ENCODE data around the gene ZNF23.

The ZNF23 gene

DNA sequence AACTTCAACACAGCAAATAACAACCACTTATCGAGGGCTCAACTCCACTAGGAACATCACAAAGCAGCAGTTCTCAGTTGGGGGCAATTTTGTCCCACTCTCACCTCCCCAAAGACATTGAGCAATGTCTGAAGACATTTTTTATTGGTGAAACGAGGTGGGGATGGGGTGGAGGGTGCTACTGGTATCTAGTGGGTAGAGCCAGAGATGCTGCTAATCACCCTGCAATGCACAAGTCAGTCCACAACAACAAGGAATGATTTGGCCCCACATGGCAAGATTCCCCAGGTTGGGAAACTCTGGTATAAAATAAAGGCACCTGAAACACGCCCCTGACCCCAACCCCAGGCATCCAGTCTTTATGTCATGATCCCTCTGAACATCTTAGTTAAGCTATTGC is 53.5 kb downstream of the ZNF23 start:
- Histone ChIP-seq H3K4me3 (ENCODE audit: low read depth in 1 of 2, low read length in 2 of 2) (no peak overlapping the region), H3K27ac (ENCODE audit: low read depth, low read length) (no peak overlapping the region), H3K9ac (ENCODE audit: low read length) (no peak overlapping the region), H3K27me3 (ENCODE audit: control insufficient read depth in 1 of 2, insufficient read depth in 2 of 2, low read length in 2 of 2) (peaks cover 9 to 11% of the 10 kb centered on the region in 2 donors), H3K36me3 (ENCODE audit: insufficient read depth, low read length) (no peaks in the 10 kb centered on the region), H3K4me1 (ENCODE audit: insufficient read depth, low read length) (no peaks in the 10 kb centered on the region), H3K9me3 (ENCODE audit: low read length) (no peaks in the 10 kb centered on the region)

DNA sequence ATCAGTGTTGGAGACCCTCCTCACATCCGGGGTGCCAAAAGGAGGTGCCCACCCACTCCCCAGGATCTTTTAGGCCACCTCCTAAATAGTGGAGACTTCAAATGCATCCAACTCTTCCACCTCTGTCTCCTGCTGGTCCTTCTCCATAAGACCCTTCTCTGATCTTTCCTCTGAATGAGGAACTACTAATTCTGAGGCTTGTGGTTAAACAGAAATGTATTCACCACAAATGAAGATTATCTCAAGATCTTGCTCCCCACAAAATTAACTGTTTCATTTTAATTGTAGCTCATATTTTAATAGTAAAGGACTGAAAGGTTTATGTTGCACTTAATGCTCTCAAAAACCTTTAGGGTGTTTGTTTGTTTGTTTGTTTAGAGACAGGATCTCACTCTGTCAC is 54.3 kb downstream of the ZNF23 start:
- no peaks in the 10 kb centered on the region for H3K4me1 ChIP-seq (ENCODE audit: insufficient read depth, low read length)
- H3K27me3 ChIP-seq (ENCODE audit: control insufficient read depth in 1 of 2, insufficient read depth in 2 of 2, low read length in 2 of 2), result peaks cover 5 to 11% of the 10 kb centered on the region in 2 donors
- H3K9ac ChIP-seq (ENCODE audit: low read length), result no peak overlapping the region
- H3K9me3 ChIP-seq (ENCODE audit: low read length), result no peaks in the 10 kb centered on the region
- no peak overlapping the region for H3K27ac ChIP-seq (ENCODE audit: low read depth, low read length)
- H3K36me3 ChIP-seq (ENCODE audit: insufficient read depth, low read length), result no peaks in the 10 kb centered on the region
- no peak overlapping the region for H3K4me3 ChIP-seq (ENCODE audit: low read depth in 1 of 2, low read length in 2 of 2)

DNA sequence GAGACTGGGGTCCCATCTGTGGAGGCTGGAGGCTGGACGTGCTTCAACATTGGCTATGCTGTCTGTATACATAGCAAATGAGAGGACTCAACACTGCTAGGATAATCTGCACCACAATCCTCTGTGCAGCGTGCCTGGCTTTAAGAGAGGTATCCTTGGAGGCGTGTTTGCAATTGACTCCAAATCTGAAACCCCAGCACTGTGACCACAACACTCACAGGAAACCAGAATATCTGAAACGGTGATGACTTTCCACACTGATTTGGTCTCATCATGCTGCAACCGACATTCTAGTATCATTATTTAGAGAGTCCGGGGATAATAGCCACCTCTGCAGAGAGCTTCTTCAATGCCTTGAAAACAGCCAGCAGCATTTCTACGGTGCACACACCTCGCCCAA is 55.3 kb downstream of the ZNF23 start:
- H3K36me3 ChIP-seq (ENCODE audit: insufficient read depth, low read length), result no peaks in the 10 kb centered on the region
- H3K27me3 ChIP-seq (ENCODE audit: control insufficient read depth in 1 of 2, insufficient read depth in 2 of 2, low read length in 2 of 2), result peaks cover 0 to 4% of the 10 kb centered on the region in 2 donors
- no peak overlapping the region for H3K4me3 ChIP-seq (ENCODE audit: low read depth in 1 of 2, low read length in 2 of 2)
- H3K9ac ChIP-seq (ENCODE audit: low read length), result no peak overlapping the region
- H3K4me1 ChIP-seq (ENCODE audit: insufficient read depth, low read length), result no peaks in the 10 kb centered on the region
- no peak overlapping the region for H3K27ac ChIP-seq (ENCODE audit: low read depth, low read length)
- H3K9me3 ChIP-seq (ENCODE audit: low read length), result no peaks in the 10 kb centered on the region

DNA sequence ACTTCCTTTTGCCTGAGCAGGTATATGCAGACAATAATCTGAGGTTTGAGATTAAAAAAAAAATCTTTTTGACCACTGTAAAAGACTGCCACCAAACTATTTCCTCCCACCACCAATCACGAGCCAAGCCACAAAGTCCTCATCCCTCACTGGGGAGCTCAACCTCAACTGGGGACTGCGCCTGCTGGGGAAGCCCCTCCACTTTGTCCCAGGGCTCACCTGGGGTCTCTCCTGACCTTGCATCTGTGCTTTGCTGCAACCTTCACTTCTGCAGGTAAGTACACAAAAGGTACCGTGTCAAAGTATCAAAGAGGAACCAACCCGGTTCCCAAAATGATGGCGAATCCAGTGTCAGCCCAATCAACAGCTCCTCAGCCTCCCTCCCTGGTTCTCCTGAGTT is 55.7 kb downstream of the ZNF23 start:
- no peaks in the 10 kb centered on the region for H3K4me1 ChIP-seq (ENCODE audit: insufficient read depth, low read length)
- H3K36me3 ChIP-seq (ENCODE audit: insufficient read depth, low read length), result no peaks in the 10 kb centered on the region
- H3K9ac ChIP-seq (ENCODE audit: low read length), result no peak overlapping the region
- H3K9me3 ChIP-seq (ENCODE audit: low read length), result no peaks in the 10 kb centered on the region
- H3K4me3 ChIP-seq (ENCODE audit: low read depth in 1 of 2, low read length in 2 of 2), result no peak overlapping the region
- peaks cover 0 to 4% of the 10 kb centered on the region in 2 donors for H3K27me3 ChIP-seq (ENCODE audit: control insufficient read depth in 1 of 2, insufficient read depth in 2 of 2, low read length in 2 of 2)
- H3K27ac ChIP-seq (ENCODE audit: low read depth, low read length), result no peak overlapping the region

DNA sequence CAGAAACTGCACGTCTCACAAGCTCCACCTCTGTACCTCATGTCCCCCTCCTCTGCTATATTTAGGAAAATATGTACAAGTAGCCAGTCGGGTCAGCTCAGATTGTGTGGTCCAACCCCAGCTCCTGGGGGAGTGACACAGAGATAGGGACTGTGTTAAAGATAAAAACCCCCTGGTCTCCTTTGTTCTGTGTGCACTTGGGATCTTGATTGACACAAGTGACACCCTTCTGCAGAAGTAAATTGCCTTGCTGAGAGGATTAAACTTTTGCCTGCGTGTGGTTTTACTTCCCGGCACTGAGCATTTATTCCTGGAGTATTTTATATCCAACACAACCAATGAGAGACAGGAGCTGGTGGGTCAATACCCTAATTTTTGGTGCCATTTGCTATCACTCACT is 57.7 kb downstream of the ZNF23 start:
- Histone ChIP-seq H3K27me3 (ENCODE audit: control insufficient read depth in 1 of 2, insufficient read depth in 2 of 2, low read length in 2 of 2) (no peaks in the 10 kb centered on the region), H3K4me1 (ENCODE audit: insufficient read depth, low read length) (no peaks in the 10 kb centered on the region), H3K9me3 (ENCODE audit: low read length) (no peaks in the 10 kb centered on the region), H3K9ac (ENCODE audit: low read length) (no peak overlapping the region), H3K4me3 (ENCODE audit: low read depth in 1 of 2, low read length in 2 of 2) (no peak overlapping the region), H3K27ac (ENCODE audit: low read depth, low read length) (no peak overlapping the region), H3K36me3 (ENCODE audit: insufficient read depth, low read length) (no peaks in the 10 kb centered on the region)

DNA sequence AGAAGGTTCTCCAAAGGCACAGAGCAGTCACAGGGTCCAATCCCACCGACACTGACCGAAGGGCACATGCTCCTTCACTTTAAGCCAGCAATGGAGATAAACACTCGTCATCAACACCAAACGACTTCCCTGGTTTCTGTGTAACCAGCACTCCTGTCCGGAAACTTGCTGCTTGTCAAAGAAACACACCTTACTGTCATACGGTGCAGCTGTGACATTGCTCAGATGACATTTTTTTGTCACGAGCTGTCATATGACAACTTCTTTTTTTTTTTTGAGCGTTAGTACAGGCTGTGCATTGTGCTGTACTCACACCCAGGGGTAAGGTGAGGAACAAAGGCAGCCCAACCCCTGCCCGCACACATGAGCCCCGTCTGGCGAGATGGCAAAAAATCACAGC is 59.4 kb downstream of the ZNF23 start:
- Histone ChIP-seq H3K9ac (ENCODE audit: low read length) (no peak overlapping the region), H3K36me3 (ENCODE audit: insufficient read depth, low read length) (no peaks in the 10 kb centered on the region), H3K27ac (ENCODE audit: low read depth, low read length) (no peak overlapping the region), H3K9me3 (ENCODE audit: low read length) (no peaks in the 10 kb centered on the region), H3K4me3 (ENCODE audit: low read depth in 1 of 2, low read length in 2 of 2) (no peak overlapping the region), H3K4me1 (ENCODE audit: insufficient read depth, low read length) (no peaks in the 10 kb centered on the region), H3K27me3 (ENCODE audit: control insufficient read depth in 1 of 2, insufficient read depth in 2 of 2, low read length in 2 of 2) (no peaks in the 10 kb centered on the region)

DNA sequence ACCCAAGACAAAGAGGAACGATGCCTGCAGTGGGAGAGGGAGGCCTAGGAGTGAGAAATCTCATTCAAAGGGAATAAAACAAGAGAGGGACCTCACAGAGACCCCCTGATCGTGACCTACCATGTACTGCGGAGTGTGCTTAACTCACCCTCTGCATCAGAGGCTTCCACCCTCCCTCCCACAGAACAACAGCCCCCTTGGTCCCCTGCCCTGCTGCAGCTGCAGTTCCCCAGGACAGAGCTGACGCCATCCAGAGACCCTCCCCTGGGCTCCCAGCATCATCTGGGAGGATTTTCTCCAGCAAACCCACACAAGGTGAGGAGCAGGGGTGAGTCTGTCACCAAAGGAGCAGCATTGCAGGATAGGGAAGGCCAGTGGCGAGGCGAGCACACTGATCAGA is 60.0 kb downstream of the ZNF23 start:
- Histone ChIP-seq H3K27ac (ENCODE audit: low read depth, low read length) (no peak overlapping the region), H3K27me3 (ENCODE audit: control insufficient read depth in 1 of 2, insufficient read depth in 2 of 2, low read length in 2 of 2) (no peaks in the 10 kb centered on the region), H3K9ac (ENCODE audit: low read length) (no peak overlapping the region), H3K36me3 (ENCODE audit: insufficient read depth, low read length) (no peaks in the 10 kb centered on the region), H3K4me3 (ENCODE audit: low read depth in 1 of 2, low read length in 2 of 2) (no peak overlapping the region), H3K9me3 (ENCODE audit: low read length) (no peaks in the 10 kb centered on the region), H3K4me1 (ENCODE audit: insufficient read depth, low read length) (no peaks in the 10 kb centered on the region)

DNA sequence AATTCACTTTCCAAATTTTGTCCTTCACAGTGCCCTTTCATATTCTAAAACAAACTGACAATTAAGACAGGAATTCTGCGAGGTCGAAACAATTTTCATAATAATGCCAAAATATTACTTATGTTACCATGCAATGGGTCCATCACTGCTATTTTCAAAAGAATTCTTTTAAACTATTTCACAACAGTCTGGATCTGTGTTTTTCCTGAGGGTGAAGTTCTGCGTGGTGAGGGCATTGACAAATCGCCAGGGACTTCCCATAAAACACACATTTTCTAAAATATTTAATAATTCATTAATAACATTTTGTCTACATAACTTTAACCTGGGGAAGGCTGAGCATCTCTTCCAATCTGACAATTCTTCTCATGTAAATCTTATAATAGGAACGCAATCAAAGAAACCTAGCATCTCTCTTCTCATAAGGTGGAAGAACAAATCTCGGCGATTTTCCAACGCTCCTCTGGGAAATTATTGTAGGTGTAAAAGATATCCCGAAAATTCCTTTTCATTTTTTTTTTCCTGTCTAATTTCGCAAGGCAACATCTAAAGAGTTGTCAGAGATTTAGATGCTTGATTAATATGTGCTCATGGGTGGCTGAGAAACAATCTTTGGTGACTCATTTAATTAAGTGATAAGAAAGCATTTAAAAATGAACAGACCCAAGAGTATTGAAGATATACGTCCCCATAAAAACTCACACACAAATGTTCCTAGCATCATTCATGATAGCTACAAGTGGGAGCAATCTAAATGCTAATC is 62.1 kb downstream of the ZNF23 start:
- Histone ChIP-seq H3K4me1 (ENCODE audit: insufficient read depth, low read length) (no peaks in the 10 kb centered on the region), H3K27ac (ENCODE audit: low read depth, low read length) (no peak overlapping the region), H3K27me3 (ENCODE audit: control insufficient read depth in 1 of 2, insufficient read depth in 2 of 2, low read length in 2 of 2) (no peaks in the 10 kb centered on the region), H3K36me3 (ENCODE audit: insufficient read depth, low read length) (no peaks in the 10 kb centered on the region), H3K4me3 (ENCODE audit: low read depth in 1 of 2, low read length in 2 of 2) (no peak overlapping the region), H3K9ac (ENCODE audit: low read length) (no peak overlapping the region), H3K9me3 (ENCODE audit: low read length) (no peaks in the 10 kb centered on the region)

Measured in muscle layer of colon (tissue), 2 donors.